Endothelial cell of umbilical vein (primary cell): ENCODE data around the gene KIF26B. TPM values are rescaled to one million over a fixed set of nuclear protein-coding genes. Genes with fewer than 3 reads are reported as not detected.

Source experiments
- BruUV-seq: library from RNA; stranded (reverse); fragments of 400-500 nt; replicated peaks from 2 replicates; lab custom pipeline; 2021; lab: Mats Ljungman, UMichigan
- CTCF ChIA-PET: fragments of 300-600, 350-600 bp; sonication (Branson Sonifier 250); formaldehyde crosslinking; loops from one replicate; lab custom pipeline; 2021; ENCODE audit warnings: antibody characterized with exemption, inconsistent platforms; lab: Charles Lee
- POLR2A ChIA-PET: fragments of 300-600, 350-600 bp; sonication (Branson Sonifier 250); formaldehyde crosslinking; loops from one replicate; lab custom pipeline; 2021; ENCODE audit warnings: antibody characterized with exemption, inconsistent platforms; lab: Charles Lee
- DNase-seq: peaks from one replicate; pipeline ENCODE4 v3.0.0-alpha.2; 2011; ENCODE audit warnings: low read depth, low spot score
- FAIRE-seq: peaks from 2 replicates; lab custom pipeline; 2011; peaks lifted over from hg19 to GRCh38; lab: Jason Lieb, UNC
- H2AFZ ChIP-seq: 2 replicates; pipeline ENCODE4 v1.6.0; 2012; ENCODE audit warnings: low read depth, low read length, control low read depth, inconsistent platforms
- H3K27ac ChIP-seq: 2 replicates; pipeline ENCODE4 v1.5.1; 2011; ENCODE audit warnings: low read depth, mild to moderate bottlenecking, control low read depth, low read length, moderate library complexity; ENCODE audit not compliant: insufficient read depth
- H3K27me3 ChIP-seq, 2 experiments: 2 replicates each; pipeline versions ENCODE4 v1.6.0 to v1.6.1; 2011; ENCODE audit warnings: low read length in 2 of 2, mixed read lengths in 1 of 2; ENCODE audit not compliant: control insufficient read depth in 2 of 2, insufficient read depth in 2 of 2
- H3K36me3 ChIP-seq, 2 experiments: 2 replicates in 1 of 2; 3 replicates in 1 of 2; pipeline ENCODE4 v1.5.1; 2011; ENCODE audit warnings: low read length in 2 of 2, mild to moderate bottlenecking in 1 of 2, moderate library complexity in 1 of 2; ENCODE audit not compliant: control insufficient read depth in 2 of 2, insufficient read depth in 2 of 2; ENCODE audit errors: extremely low read depth in 1 of 2
- H3K4me1 ChIP-seq: 3 replicates; pipeline ENCODE4 v1.5.1; 2011; ENCODE audit warnings: mild to moderate bottlenecking, low read length; ENCODE audit not compliant: control insufficient read depth, insufficient read depth; ENCODE audit errors: extremely low read depth
- H3K4me2 ChIP-seq: 2 replicates; pipeline ENCODE4 v1.6.1; 2011; ENCODE audit warnings: low read length, control low read depth, mixed read lengths; ENCODE audit not compliant: insufficient read depth
- H3K4me3 ChIP-seq, 3 experiments: fragments of 200-600 bp in 1 of 3; sonication (generic), shearing (Covaris generic) in 1 of 3; replicated peaks in 1 of 3; 2 replicates each; pipeline ENCODE4 v1.5.1; 2011 to 2016; ENCODE audit warnings: control low read depth in 3 of 3, low read length in 3 of 3, mild to moderate bottlenecking in 2 of 3, inconsistent platforms in 1 of 3, low read depth in 1 of 3, moderate library complexity in 1 of 3; ENCODE audit not compliant: insufficient read depth in 1 of 3
- H3K79me2 ChIP-seq: 2 replicates; pipeline ENCODE4 v1.6.0; 2012; ENCODE audit warnings: low read length, inconsistent platforms; ENCODE audit not compliant: control insufficient read depth, insufficient read depth
- H3K9ac ChIP-seq: replicated peaks from 2 replicates; pipeline ENCODE3; 2011; ENCODE audit warnings: low read length, control low read depth; ENCODE audit not compliant: insufficient read depth; ENCODE audit errors: extremely low read depth
- H3K9me1 ChIP-seq: replicated peaks from 3 replicates; pipeline ENCODE4 v1.6.0; 2011; ENCODE audit warnings: mild to moderate bottlenecking, low read length; ENCODE audit not compliant: control insufficient read depth, insufficient read depth; ENCODE audit errors: extremely low read depth
- H3K9me3 ChIP-seq: replicated peaks from 2 replicates; pipeline ENCODE4 v1.5.1; 2012; ENCODE audit warnings: low read length, inconsistent platforms; ENCODE audit not compliant: control insufficient read depth, insufficient read depth
- H4K20me1 ChIP-seq: replicated peaks from 2 replicates; pipeline ENCODE3; 2011; ENCODE audit warnings: mild to moderate bottlenecking, low read length; ENCODE audit not compliant: control insufficient read depth, insufficient read depth; ENCODE audit errors: extremely low read depth
- CTCF ChIP-seq, 2 donors: IDR thresholded peaks; 1 replicate in 1 of 2; 2 replicates in 1 of 2; pipeline ENCODE4 v1.5.1; 2011; ENCODE audit warnings: low read length in 2 of 2, mild to moderate bottlenecking in 2 of 2, moderate library complexity in 2 of 2, control low read depth in 1 of 2, inconsistent platforms in 1 of 2, low read depth in 1 of 2; ENCODE audit not compliant: insufficient read depth in 1 of 2; ENCODE audit errors: extremely low read depth in 1 of 2
- EZH2 ChIP-seq: IDR thresholded peaks from 2 replicates; pipeline ENCODE4 v1.6.1; 2012; ENCODE audit warnings: borderline replicate concordance, low read depth, mild to moderate bottlenecking, moderate library complexity, low read length, inconsistent platforms; ENCODE audit not compliant: severe bottlenecking
- FOS ChIP-seq: IDR thresholded peaks from 2 replicates; pipeline ENCODE4 v1.6.1; 2011; ENCODE audit warnings: mild to moderate bottlenecking, low read length, moderate library complexity, borderline replicate concordance; ENCODE audit not compliant: insufficient read depth
- GATA2 ChIP-seq: IDR thresholded peaks from 2 replicates; pipeline ENCODE4 v1.7.0; 2011; ENCODE audit warnings: low read depth, mild to moderate bottlenecking, moderate library complexity, mixed read lengths, low read length; ENCODE audit not compliant: insufficient read length, insufficient read depth
- JUN ChIP-seq: IDR thresholded peaks from 2 replicates; pipeline ENCODE4 v1.6.1; 2011; ENCODE audit warnings: borderline replicate concordance, low read depth; ENCODE audit not compliant: insufficient read length, insufficient read depth
- MAX ChIP-seq: IDR thresholded peaks from 2 replicates; pipeline ENCODE4 v1.6.1; 2011; ENCODE audit not compliant: insufficient read depth, insufficient read length
- MYC ChIP-seq: IDR thresholded peaks from one replicate; pipeline ENCODE4 v1.6.1; 2011; ENCODE audit warnings: mild to moderate bottlenecking, low read depth, low read length
- POLR2A ChIP-seq: IDR thresholded peaks from 2 replicates; pipeline ENCODE4 v1.6.1; 2012; ENCODE audit warnings: low read depth, mild to moderate bottlenecking, control low read depth, low read length
- POLR2AphosphoS5 ChIP-seq: IDR thresholded peaks from 2 replicates; pipeline ENCODE4 v1.6.1; 2012; ENCODE audit warnings: low read depth, mild to moderate bottlenecking, control low read depth, low read length, moderate library complexity; ENCODE audit not compliant: insufficient read depth
- dilution Hi-C: fragments of 300-500 bp; cut with MboI; formaldehyde crosslinking; loops from one replicate; pipeline ENCODE4 v1.15.0; 2019; ENCODE audit warnings: low sequenced_read_pairs; ENCODE audit not compliant: extremely low pct_ligation_motif_present
- intact Hi-C: fragments of 100-400 bp; cut with micrococcal nuclease; formaldehyde crosslinking; loops from one replicate; pipeline ENCODE4 v1.10.0; 2022
- polyA plus RNA-seq, 4 experiments: library from polyadenylated mRNA; depleted of rRNA in 3 of 4; stranded (reverse) in 3 of 4; unstranded in 1 of 4; fragments of >200 nt; gene quantifications; 2 replicates each; pipeline versions ENCODE4 v1.2.1 to v1.2.3, GENCODE V29; 2011 to 2012; ENCODE audit warnings: missing spikeins in 1 of 4
- total RNA-seq: library from RNA; stranded (reverse); gene quantifications from 2 replicates; pipeline ENCODE4 v1.2.3, GENCODE V29; 2021

The KIF26B gene
- total and polyA plus RNA-seq, 2 donors (not counting 3 experiments of a cell fraction or from before 2014, with no cell fraction given) = 0.04 to 0.49 TPM

- dilution Hi-C loops = no loop called here
- CTCF ChIA-PET = no interaction called here
Observed at GRCh38 chr1:245551536-245551935, 396.8 kb downstream of the KIF26B start.

More at GRCh38 chr1:245551536-245551935, 396.8 kb downstream of the KIF26B start:
- no peak overlapping the region for H3K4me2 ChIP-seq
- no peak for TF ChIP-seq CTCF (IDR thresholded peaks at IDR 0.05; ENCODE audit: extremely low read depth in 1 of 2, insufficient read depth in 1 of 2, low read depth in 1 of 2, low read length in 2 of 2)
- TF ChIP-seq FOS = no peak
- no peak for TF ChIP-seq JUN
- no peak for TF ChIP-seq MAX
- no peak for TF ChIP-seq POLR2AphosphoS5
- TF ChIP-seq MYC = no peak
- no peak for TF ChIP-seq GATA2
- no peak for TF ChIP-seq POLR2A
- TF ChIP-seq EZH2 = no peak
- no peaks in the 10 kb centered on the region for H3K4me1 ChIP-seq
- no peak overlapping the region for H2AFZ ChIP-seq
- no peaks in the 10 kb centered on the region for H3K36me3 ChIP-seq
- H3K9me1 ChIP-seq = no peaks in the 10 kb centered on the region
- no peak overlapping the region for H3K27ac ChIP-seq
- H3K4me3 ChIP-seq = no peak overlapping the region
- no peak overlapping the region for H3K9ac ChIP-seq
- H3K79me2 ChIP-seq = no peaks in the 10 kb centered on the region
- FAIRE-seq = no peak
- intact Hi-C loops = no loop called here
- H4K20me1 ChIP-seq = no peaks in the 10 kb centered on the region
- BruUV-seq = no TSS peak
- H3K27me3 ChIP-seq = no peaks in the 10 kb centered on the region
- H3K9me3 ChIP-seq = no peaks in the 10 kb centered on the region
- POLR2A ChIA-PET = no interaction called here
- no peak for DNase-seq
